ENCODE data around the gene LCN12. TPM values are rescaled to one million over a fixed set of nuclear protein-coding genes. Genes with fewer than 3 reads are reported as not detected.

The LCN12 gene
- total RNA-seq, 6 experiments from 2014 or later, result 2.7 to 36.4 (median 20.3) TPM

DNA sequence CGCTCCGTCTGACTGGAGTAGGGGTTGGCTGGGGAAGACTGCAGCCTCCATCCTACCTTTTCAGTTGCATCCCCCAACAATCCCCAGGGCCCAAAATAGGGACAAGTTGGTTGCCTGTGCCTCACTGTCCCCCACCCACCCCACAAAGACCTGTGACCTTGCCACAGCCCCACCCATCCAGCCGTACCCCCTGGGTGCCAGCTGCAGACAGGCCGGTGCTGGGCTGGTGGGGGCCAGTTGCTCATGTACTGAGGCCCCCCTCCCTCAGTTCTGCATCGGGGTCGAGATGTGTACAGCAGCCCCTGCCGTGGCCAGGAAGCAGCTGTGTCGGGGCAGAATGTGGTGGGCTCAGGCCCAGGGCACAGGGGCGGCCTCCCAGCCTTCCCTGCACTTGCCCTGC lies 31.1 kb downstream of the LCN12 start:
- H3K27me3 ChIP-seq, result no peaks in the 10 kb centered on the region
- H3K9me3 ChIP-seq, result no peaks in the 10 kb centered on the region
- WGBS (ENCODE audit: insufficient coverage, low coverage, low lambda C conversion rate, missing lambda C conversion rate), result 56% methylated on average over 4 of the region's 9 CpGs
- H3K4me3 ChIP-seq, result no peak overlapping the region
- H3K36me3 ChIP-seq, result no peaks in the 10 kb centered on the region
- ATAC-seq (no peak), DNase-seq (no peak)
- H3K27ac ChIP-seq, result no peak overlapping the region
- TF ChIP-seq, protein P1, sequence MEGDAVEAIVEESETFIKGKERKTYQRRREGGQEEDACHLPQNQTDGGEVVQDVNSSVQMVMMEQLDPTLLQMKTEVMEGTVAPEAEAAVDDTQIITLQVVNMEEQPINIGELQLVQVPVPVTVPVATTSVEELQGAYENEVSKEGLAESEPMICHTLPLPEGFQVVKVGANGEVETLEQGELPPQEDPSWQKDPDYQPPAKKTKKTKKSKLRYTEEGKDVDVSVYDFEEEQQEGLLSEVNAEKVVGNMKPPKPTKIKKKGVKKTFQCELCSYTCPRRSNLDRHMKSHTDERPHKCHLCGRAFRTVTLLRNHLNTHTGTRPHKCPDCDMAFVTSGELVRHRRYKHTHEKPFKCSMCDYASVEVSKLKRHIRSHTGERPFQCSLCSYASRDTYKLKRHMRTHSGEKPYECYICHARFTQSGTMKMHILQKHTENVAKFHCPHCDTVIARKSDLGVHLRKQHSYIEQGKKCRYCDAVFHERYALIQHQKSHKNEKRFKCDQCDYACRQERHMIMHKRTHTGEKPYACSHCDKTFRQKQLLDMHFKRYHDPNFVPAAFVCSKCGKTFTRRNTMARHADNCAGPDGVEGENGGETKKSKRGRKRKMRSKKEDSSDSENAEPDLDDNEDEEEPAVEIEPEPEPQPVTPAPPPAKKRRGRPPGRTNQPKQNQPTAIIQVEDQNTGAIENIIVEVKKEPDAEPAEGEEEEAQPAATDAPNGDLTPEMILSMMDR (IDR thresholded peaks at IDR 0.05), result no peak
- TF ChIP-seq POLR2A (IDR thresholded peaks at IDR 0.05), result no peak
- intact Hi-C loops (cut with DNase I), result no loop called here
- H3K4me1 ChIP-seq, result no peaks in the 10 kb centered on the region

DNA sequence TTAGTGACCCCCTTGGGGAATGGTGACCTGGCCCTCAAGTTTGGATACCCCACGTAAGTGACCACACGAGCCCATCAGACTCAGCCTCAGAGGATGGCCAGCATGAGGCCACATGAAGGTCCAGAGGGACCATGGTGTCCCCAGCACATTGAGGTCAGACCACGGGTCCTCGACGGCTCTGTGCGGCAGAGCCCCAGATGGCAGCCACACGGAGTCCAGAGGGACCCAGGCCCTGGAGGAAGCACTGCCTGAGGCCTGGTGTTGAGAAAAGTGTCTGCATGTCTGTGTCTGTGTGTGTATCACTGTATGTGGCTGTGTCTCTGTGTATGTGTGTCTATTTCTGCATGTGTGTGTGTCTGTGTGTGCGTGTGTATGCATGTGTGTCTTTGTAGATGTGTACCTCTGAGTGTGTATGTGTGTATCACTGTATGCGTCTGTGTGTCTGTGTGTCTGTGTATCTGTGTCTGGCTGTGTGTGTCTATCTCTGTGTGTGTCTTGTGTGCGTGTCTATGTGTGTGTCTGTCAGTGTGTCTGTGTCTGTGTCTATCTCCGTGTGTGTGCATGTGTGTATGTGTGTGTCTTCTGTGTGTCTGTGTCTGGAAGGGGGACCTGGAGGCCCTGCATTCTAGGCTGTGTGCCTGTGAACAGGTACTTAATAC lies 31.7 kb downstream of the LCN12 start:
- Histone ChIP-seq H3K4me1 (no peaks in the 10 kb centered on the region), H3K27ac (no peak overlapping the region), H3K9me3 (no peaks in the 10 kb centered on the region), H3K27me3 (no peaks in the 10 kb centered on the region), H3K36me3 (no peaks in the 10 kb centered on the region), H3K4me3 (no peak overlapping the region)
- ATAC-seq (no peak), DNase-seq (no peak)
- intact Hi-C loops (cut with DNase I), result no loop called here
- no peak for TF ChIP-seq POLR2A (IDR thresholded peaks at IDR 0.05)
- TF ChIP-seq, protein P1 (IDR thresholded peaks at IDR 0.05), result no peak
- WGBS (ENCODE audit: insufficient coverage, low coverage, low lambda C conversion rate, missing lambda C conversion rate), result 63% methylated on average over 3 of the region's 11 CpGs

DNA sequence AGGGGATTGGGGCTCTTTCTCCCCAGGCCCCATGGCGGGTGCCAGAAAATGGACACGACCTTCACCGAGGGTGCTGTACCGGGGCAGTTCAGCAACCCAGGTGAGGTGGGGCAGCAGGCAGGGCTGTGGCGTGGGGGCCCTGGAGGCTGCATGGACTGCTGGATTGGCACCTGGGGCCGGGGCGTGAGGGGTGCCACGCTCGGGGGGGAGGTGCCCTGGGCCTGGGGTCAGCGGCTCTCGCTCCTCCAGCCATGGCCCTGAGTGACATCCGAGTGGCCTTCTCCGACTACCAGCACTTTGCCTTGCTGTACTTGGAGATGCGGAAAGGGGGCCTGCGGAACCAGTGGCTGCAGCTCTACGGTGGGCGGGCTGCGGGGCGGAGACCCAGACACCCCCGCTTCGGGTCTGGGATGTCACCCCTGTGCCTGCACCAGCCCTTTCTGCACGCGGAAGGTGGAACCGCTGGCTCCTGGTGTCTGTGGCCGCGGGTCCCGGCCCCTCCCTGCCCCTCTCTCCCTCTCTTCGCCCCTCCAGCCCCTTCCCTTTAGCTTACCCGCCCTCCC lies 32.5 kb downstream of the LCN12 start:
- no peak overlapping the region for H3K4me3 ChIP-seq

DNA sequence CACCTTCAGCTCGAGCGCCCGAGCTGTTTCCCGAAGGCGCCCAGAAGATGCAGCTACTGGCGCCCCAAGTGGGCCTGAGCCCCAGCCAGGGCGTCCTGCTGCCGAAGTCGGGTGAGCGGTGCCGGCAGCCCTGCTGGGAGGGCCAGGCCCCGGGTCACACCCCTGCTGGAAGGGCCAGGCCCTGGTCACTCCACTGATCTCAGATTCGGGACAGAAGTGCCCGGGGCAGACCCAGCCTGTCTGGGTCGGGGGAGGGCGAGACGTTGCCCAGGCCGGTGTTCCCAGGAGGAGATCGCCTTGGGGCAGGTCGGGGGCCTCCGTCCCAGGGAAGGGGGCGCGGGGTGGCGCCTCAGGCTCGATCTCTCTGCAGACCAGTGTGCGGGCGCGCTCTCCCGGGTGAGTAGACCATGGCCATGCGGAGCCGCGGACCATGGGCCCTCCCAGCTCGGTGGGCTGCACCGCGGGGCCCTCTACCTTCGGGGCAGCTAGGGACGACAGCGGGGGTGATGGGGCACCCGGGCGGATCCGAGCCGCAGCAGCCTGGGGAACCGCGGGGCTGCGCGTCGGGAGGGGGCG lies 33.0 kb downstream of the LCN12 start:
- no peak for DNase-seq
- H3K4me1 ChIP-seq, result no peaks in the 10 kb centered on the region
- H3K27me3 ChIP-seq, result no peaks in the 10 kb centered on the region
- no peak for ATAC-seq
- no peaks in the 10 kb centered on the region for H3K36me3 ChIP-seq
- intact Hi-C loops (cut with DNase I), result no loop called here
- H3K27ac ChIP-seq, result no peak overlapping the region
- TF ChIP-seq, protein P1 (IDR thresholded peaks at IDR 0.05), result no peak
- no peak for TF ChIP-seq POLR2A (IDR thresholded peaks at IDR 0.05)
- WGBS (ENCODE audit: insufficient coverage, low coverage, low lambda C conversion rate, missing lambda C conversion rate), result 26% methylated on average over 12 of the region's 48 CpGs
- no peaks in the 10 kb centered on the region for H3K9me3 ChIP-seq
- H3K4me3 ChIP-seq, result no peak overlapping the region

More for the DNA sequence above, 32.5 kb downstream of the LCN12 start:
- Histone ChIP-seq H3K4me1 (no peaks in the 10 kb centered on the region), H3K27me3 (no peaks in the 10 kb centered on the region), H3K9me3 (no peaks in the 10 kb centered on the region), H3K36me3 (no peaks in the 10 kb centered on the region), H3K27ac (no peak overlapping the region)
- TF ChIP-seq POLR2A (IDR thresholded peaks at IDR 0.05), result no peak
- TF ChIP-seq, protein P1 (IDR thresholded peaks at IDR 0.05), result no peak
- intact Hi-C loops (cut with DNase I), result no loop called here
- 44% methylated on average over 17 of the region's 29 CpGs for WGBS (ENCODE audit: insufficient coverage, low coverage, low lambda C conversion rate, missing lambda C conversion rate)
- DNase-seq (no peak), ATAC-seq (no peak)

All from right lobe of liver (tissue), 6 donors.